ENCODE data around the gene ZNF439.

DNA sequence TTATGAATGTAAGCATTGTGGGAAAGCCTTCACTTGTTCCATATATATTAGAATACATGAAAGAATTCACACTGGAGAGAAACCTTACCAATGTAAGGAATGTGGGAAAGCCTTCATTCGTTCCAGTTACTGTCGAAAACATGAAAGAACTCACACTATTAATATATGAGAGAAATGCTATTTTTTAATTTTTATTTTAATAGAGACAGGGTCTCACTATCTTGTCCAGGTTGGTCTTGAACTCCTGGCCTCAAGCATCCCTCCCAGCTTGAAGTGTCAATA, 41.5 kb upstream of the ZNF439 start:
- TF ChIP-seq, protein P1, sequence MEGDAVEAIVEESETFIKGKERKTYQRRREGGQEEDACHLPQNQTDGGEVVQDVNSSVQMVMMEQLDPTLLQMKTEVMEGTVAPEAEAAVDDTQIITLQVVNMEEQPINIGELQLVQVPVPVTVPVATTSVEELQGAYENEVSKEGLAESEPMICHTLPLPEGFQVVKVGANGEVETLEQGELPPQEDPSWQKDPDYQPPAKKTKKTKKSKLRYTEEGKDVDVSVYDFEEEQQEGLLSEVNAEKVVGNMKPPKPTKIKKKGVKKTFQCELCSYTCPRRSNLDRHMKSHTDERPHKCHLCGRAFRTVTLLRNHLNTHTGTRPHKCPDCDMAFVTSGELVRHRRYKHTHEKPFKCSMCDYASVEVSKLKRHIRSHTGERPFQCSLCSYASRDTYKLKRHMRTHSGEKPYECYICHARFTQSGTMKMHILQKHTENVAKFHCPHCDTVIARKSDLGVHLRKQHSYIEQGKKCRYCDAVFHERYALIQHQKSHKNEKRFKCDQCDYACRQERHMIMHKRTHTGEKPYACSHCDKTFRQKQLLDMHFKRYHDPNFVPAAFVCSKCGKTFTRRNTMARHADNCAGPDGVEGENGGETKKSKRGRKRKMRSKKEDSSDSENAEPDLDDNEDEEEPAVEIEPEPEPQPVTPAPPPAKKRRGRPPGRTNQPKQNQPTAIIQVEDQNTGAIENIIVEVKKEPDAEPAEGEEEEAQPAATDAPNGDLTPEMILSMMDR (IDR thresholded peaks at IDR 0.05) = no peak
- no peak for TF ChIP-seq POLR2A (IDR thresholded peaks at IDR 0.05)

Data from breast epithelium (tissue), 3 donors.